GM18868 (cell line): ENCODE measurements around the gene BRD1.

Source experiments
- ATAC-seq: cut with Tn5 transposase; IDR thresholded peaks from one replicate; pipeline ENCODE4 v1.9.1; 2021; ENCODE audit warnings: mild to moderate bottlenecking, moderate library complexity; ENCODE audit not compliant: unreplicated experiment

BRD1 gene

GRCh38 chr22:49827853-49828598 lies at the start of gene BRD1:
Gene BRD1, minus strand, starts transcription at chr22:49827873. Its CDS starts 3,556 bp downstream, at chr22:49824317.
- peak; percentile 40 for ATAC-seq

GRCh38 chr22:49873228-49873940 lies 45.7 kb upstream of the BRD1 start:
- no peak for ATAC-seq

GRCh38 chr22:49872347-49872746 lies 44.7 kb upstream of the BRD1 start:
- ATAC-seq = no peak

GRCh38 chr22:49871482-49871881 lies 43.8 kb upstream of the BRD1 start:
- ATAC-seq = no peak

GRCh38 chr22:49869845-49870712 lies 42.4 kb upstream of the BRD1 start:
- no peak for ATAC-seq

GRCh38 chr22:49869086-49869830 lies 41.6 kb upstream of the BRD1 start:
- ATAC-seq = no peak

GRCh38 chr22:49867303-49868265 lies 39.9 kb upstream of the BRD1 start:
- ATAC-seq = no peak

GRCh38 chr22:49866646-49867045 lies 39.0 kb upstream of the BRD1 start:
- no peak for ATAC-seq

- ATAC-seq = no peak
These were observed 38.5 kb upstream of the BRD1 start for GRCh38 chr22:49866134-49866533.

GRCh38 chr22:49865156-49865555 lies 37.5 kb upstream of the BRD1 start:
- ATAC-seq = no peak

- no peak for ATAC-seq
These were observed 36.3 kb upstream of the BRD1 start for GRCh38 chr22:49863931-49864330.

- ATAC-seq = no peak
These were observed 34.8 kb upstream of the BRD1 start for GRCh38 chr22:49862496-49862776.

GRCh38 chr22:49861642-49862495 lies 34.2 kb upstream of the BRD1 start:
- ATAC-seq = no peak

- ATAC-seq = no peak
These were observed 31.2 kb upstream of the BRD1 start for GRCh38 chr22:49858827-49859226.

GRCh38 chr22:49856766-49857618 lies 29.3 kb upstream of the BRD1 start:
- ATAC-seq = no peak

- ATAC-seq = no peak
These were observed 28.7 kb upstream of the BRD1 start for GRCh38 chr22:49856343-49856742.

GRCh38 chr22:49855251-49855911 lies 27.7 kb upstream of the BRD1 start:
- no peak for ATAC-seq
